Measurements from ENCODE around the gene GEMIN7. TPM values are rescaled to one million over a fixed set of nuclear protein-coding genes. Genes with fewer than 3 reads are reported as not detected.

The GEMIN7 gene
- total RNA-seq, 3 donors from 2014 or later: 14.4 to 22.6 (median 21.8) TPM

GRCh38 chr19:45076029-45076850, 2.8 kb upstream of the GEMIN7 start, which contains the start of gene ZNF296:
TSS of gene ZNF296 (minus strand) at chr19:45076478. CDS start at chr19:45076373, 105 bp downstream.
- ATAC-seq: peak; percentile 81
- DNase-seq: peak; percentile 93 to 94 (median 94)
- peaks cover 23% of the 10 kb centered on the region for H3K4me1 ChIP-seq (ENCODE audit: low read depth)
- H3K9me3 ChIP-seq: no peaks in the 10 kb centered on the region
- TF ChIP-seq CTCF (IDR thresholded peaks at IDR 0.05): no peak
- peaks cover 9% of the 10 kb centered on the region for H3K36me3 ChIP-seq (ENCODE audit: low read depth)
- peak within 1 kb of the TSS; percentile 39 for H3K4me3 ChIP-seq
- intact Hi-C loops (cut with DNase I, micrococcal nuclease): no loop called here

GRCh38 chr19:45076851-45077730, 2.0 kb upstream of the GEMIN7 start:
- Histone ChIP-seq H3K9me3 (no peaks in the 10 kb centered on the region), H3K4me1 (ENCODE audit: low read depth) (peaks cover 23% of the 10 kb centered on the region), H3K36me3 (ENCODE audit: low read depth) (peaks cover under 1% of the 10 kb centered on the region), H3K4me3 (no peak overlapping the region)
- TF ChIP-seq CTCF (IDR thresholded peaks at IDR 0.05): no peak
- intact Hi-C loops (cut with DNase I, micrococcal nuclease): no loop called here
- DNase-seq (peak in 2 of 3 donors; percentile 56 to 58), ATAC-seq (peak; percentile 10)

- intact Hi-C loops (cut with DNase I, micrococcal nuclease): no loop called here
- DNase-seq (no peak), ATAC-seq (no peak)
- Histone ChIP-seq H3K4me3 (no peak overlapping the region), H3K4me1 (ENCODE audit: low read depth) (peaks cover 23% of the 10 kb centered on the region), H3K9me3 (no peaks in the 10 kb centered on the region), H3K36me3 (ENCODE audit: low read depth) (no peaks in the 10 kb centered on the region)
- TF ChIP-seq CTCF (IDR thresholded peaks at IDR 0.05): no peak
Observed at GRCh38 chr19:45078390-45079062, 534 bp upstream of the GEMIN7 start.

GRCh38 chr19:45079911-45080370, 881 bp downstream of the GEMIN7 start:
- DNase-seq (peak in 2 of 3 donors; percentile 47 to 57), ATAC-seq (peak; percentile 34)
- H3K36me3 ChIP-seq (ENCODE audit: low read depth): no peaks in the 10 kb centered on the region
- no peaks in the 10 kb centered on the region for H3K9me3 ChIP-seq
- intact Hi-C loops (cut with DNase I, micrococcal nuclease): no loop called here
- no peak for TF ChIP-seq CTCF (IDR thresholded peaks at IDR 0.05)
- peak overlapping the region; percentile 70 for H3K4me3 ChIP-seq
- peaks cover 19% of the 10 kb centered on the region for H3K4me1 ChIP-seq (ENCODE audit: low read depth)

- Histone ChIP-seq H3K4me1 (ENCODE audit: low read depth) (peaks cover 11% of the 10 kb centered on the region), H3K9me3 (no peaks in the 10 kb centered on the region), H3K36me3 (ENCODE audit: low read depth) (no peaks in the 10 kb centered on the region), H3K4me3 (no peak overlapping the region)
- DNase-seq (no peak), ATAC-seq (no peak)
- TF ChIP-seq CTCF (IDR thresholded peaks at IDR 0.05): no peak
- intact Hi-C loops (cut with DNase I, micrococcal nuclease): no loop called here
Observed at GRCh38 chr19:45082170-45082569, 3.1 kb downstream of the GEMIN7 start.
